IMR-90 (cell line): Measurements from ENCODE around the gene LIN37. TPM values are rescaled to one million over a fixed set of nuclear protein-coding genes. Genes with fewer than 3 reads are reported as not detected.

ENCODE experiments used
- ATAC-seq: fragments of 200-7000 bp; cut with Tn5 transposase; 2 replicates; pipeline ENCODE4 v1.9.1; 2020; ENCODE audit warnings: low read depth, mild to moderate bottlenecking, moderate library complexity
- BruUV-seq: library from RNA; stranded (reverse); fragments of 400-500 nt; replicated peaks from 2 replicates; lab custom pipeline; 2021; lab: Mats Ljungman, UMichigan
- CTCF ChIA-PET: fragments of 300-600 bp; formaldehyde crosslinking; extraction: SDS; loops from one replicate; lab custom pipeline; 2021; ENCODE audit warnings: antibody characterized with exemption; lab: Yijun Ruan, JAX
- POLR2A ChIA-PET: fragments of 300-600 bp; sonication (Branson Sonifier 250); formaldehyde crosslinking; loops from one replicate; lab custom pipeline; 2022; ENCODE audit warnings: antibody characterized with exemption; ENCODE audit not compliant: unreplicated experiment; lab: Charles Lee
- DNase-seq: peaks from one replicate; pipeline ENCODE4 v3.0.0; 2013
- H2AFZ ChIP-seq: replicated peaks from 2 replicates; pipeline ENCODE3; 2013; ENCODE audit warnings: low read length, mild to moderate bottlenecking; ENCODE audit not compliant: poor library complexity
- H2AK5ac ChIP-seq: 2 replicates; pipeline ENCODE4 v1.6.1; 2013; ENCODE audit warnings: low read depth, low read length, inconsistent platforms
- H2AK9ac ChIP-seq: replicated peaks from 2 replicates; pipeline ENCODE3; 2013; ENCODE audit warnings: mild to moderate bottlenecking, low read depth, low read length, moderate library complexity; ENCODE audit not compliant: poor library complexity
- H2BK120ac ChIP-seq: 2 replicates; pipeline ENCODE4 v1.6.1; 2013; ENCODE audit warnings: low read depth, low read length, inconsistent platforms
- H2BK15ac ChIP-seq: 3 replicates; pipeline ENCODE4 v1.6.1; 2013; ENCODE audit warnings: low read depth, low read length, inconsistent platforms
- H2BK20ac ChIP-seq: 2 replicates; pipeline ENCODE4 v1.6.1; 2013; ENCODE audit warnings: low read depth, mild to moderate bottlenecking, inconsistent platforms, low read length, moderate library complexity
- H2BK5ac ChIP-seq: 2 replicates; pipeline ENCODE4 v1.6.1; 2013; ENCODE audit warnings: mild to moderate bottlenecking, low read depth, low read length, inconsistent platforms; ENCODE audit not compliant: poor library complexity, severe bottlenecking
- H3K14ac ChIP-seq: replicated peaks from 2 replicates; pipeline ENCODE4 v1.6.1; 2013; ENCODE audit warnings: low read depth, low read length, inconsistent platforms
- H3K18ac ChIP-seq: 2 replicates; pipeline ENCODE4 v1.6.1; 2013; ENCODE audit warnings: low read depth, low read length, control low read depth
- H3K23ac ChIP-seq: 2 replicates; pipeline ENCODE4 v1.6.1; 2013; ENCODE audit warnings: low read depth, low read length, inconsistent platforms
- H3K27ac ChIP-seq: 2 replicates; pipeline ENCODE4 v1.5.1; 2013; ENCODE audit warnings: mild to moderate bottlenecking, control low read depth, low read length; ENCODE audit not compliant: insufficient read depth
- H3K27me3 ChIP-seq: 2 replicates; pipeline ENCODE4 v1.6.1; 2013; ENCODE audit warnings: low read length; ENCODE audit not compliant: control insufficient read depth, insufficient read depth
- H3K36me3 ChIP-seq: 2 replicates; pipeline ENCODE4 v1.6.1; 2013; ENCODE audit warnings: low read length, mixed read lengths; ENCODE audit not compliant: control insufficient read depth, insufficient read depth
- H3K4ac ChIP-seq: 2 replicates; pipeline ENCODE4 v1.6.1; 2013; ENCODE audit warnings: low read depth, low read length, inconsistent platforms
- H3K4me1 ChIP-seq: 2 replicates; pipeline ENCODE4 v1.6.1; 2013; ENCODE audit warnings: low read length, mixed read lengths; ENCODE audit not compliant: control insufficient read depth, insufficient read depth
- H3K4me2 ChIP-seq: 2 replicates; pipeline ENCODE4 v1.6.1; 2013; ENCODE audit warnings: low read depth, mild to moderate bottlenecking, control low read depth, low read length, moderate library complexity
- H3K4me3 ChIP-seq: 2 replicates; pipeline ENCODE4 v1.5.1; 2013; ENCODE audit warnings: low read depth, mild to moderate bottlenecking, control low read depth, low read length, moderate library complexity; ENCODE audit not compliant: insufficient read depth
- H3K56ac ChIP-seq: 2 replicates; pipeline ENCODE4 v1.6.1; 2013; ENCODE audit warnings: low read length, inconsistent platforms; ENCODE audit not compliant: insufficient read depth; ENCODE audit errors: extremely low read depth
- H3K79me1 ChIP-seq, 2 experiments: 2 replicates each; pipeline ENCODE4 v1.6.1; 2013; ENCODE audit warnings: low read length in 2 of 2, inconsistent platforms in 1 of 2, low read depth in 1 of 2
- H3K9ac ChIP-seq: 2 replicates; pipeline ENCODE4 v1.6.1; 2013; ENCODE audit warnings: low read depth, low read length, control low read depth
- H3K9me1 ChIP-seq: 2 replicates; pipeline ENCODE4 v1.6.1; 2013; ENCODE audit warnings: low read length, inconsistent platforms; ENCODE audit not compliant: insufficient read depth
- H3K9me3 ChIP-seq: 2 replicates; pipeline ENCODE4 v1.6.1; 2013; ENCODE audit warnings: low read length; ENCODE audit not compliant: control insufficient read depth, insufficient read depth
- H4K20me1 ChIP-seq: 2 replicates; pipeline ENCODE4 v1.6.1; 2013; ENCODE audit warnings: low read length, inconsistent platforms; ENCODE audit not compliant: insufficient read depth
- H4K5ac ChIP-seq: 2 replicates; pipeline ENCODE4 v1.6.1; 2013; ENCODE audit warnings: mild to moderate bottlenecking, low read depth, low read length, control low read depth
- H4K8ac ChIP-seq, 2 experiments: 2 replicates each; pipeline ENCODE4 v1.6.1; 2013; ENCODE audit warnings: low read depth in 2 of 2, low read length in 2 of 2, control low read depth in 1 of 2, inconsistent platforms in 1 of 2
- H4K91ac ChIP-seq: 2 replicates; pipeline ENCODE4 v1.6.1; 2013; ENCODE audit warnings: low read depth, low read length, inconsistent platforms; ENCODE audit not compliant: insufficient read depth
- CEBPB ChIP-seq: IDR thresholded peaks from 2 replicates; pipeline ENCODE4 v1.6.1; 2012; ENCODE audit warnings: low read depth, low read length, improper control_type of control experiment
- MAFK ChIP-seq: IDR thresholded peaks from 2 replicates; pipeline ENCODE4 v1.6.1; 2012; ENCODE audit warnings: low read depth, low read length, improper control_type of control experiment
- MAZ ChIP-seq: IDR thresholded peaks from 2 replicates; pipeline ENCODE4 v1.6.1; 2012; ENCODE audit warnings: low read depth, mild to moderate bottlenecking, low read length, improper control_type of control experiment, moderate library complexity, borderline replicate concordance
- MXI1 ChIP-seq: IDR thresholded peaks from 2 replicates; pipeline ENCODE4 v1.6.1; 2012; ENCODE audit warnings: low read depth, mild to moderate bottlenecking, low read length, moderate library complexity, borderline replicate concordance
- RAD21 ChIP-seq: IDR thresholded peaks from 2 replicates; pipeline ENCODE4 v1.6.1; 2012; ENCODE audit warnings: low read length, improper control_type of control experiment
- WGBS, 2 experiments: methylation state at CpG; one replicate each; pipeline versions ENCODE4 v1.1.5 to v1.1.7; 2013; ENCODE audit warnings: missing lambda C conversion rate in 2 of 2; ENCODE audit not compliant: insufficient read length in 1 of 2; ENCODE audit errors: extremely low coverage in 2 of 2; 5-methylcytosine and 5-hydroxymethylcytosine counted together
- dilution Hi-C: fragments of 300-500 bp; cut with HindIII; formaldehyde crosslinking; loops from one replicate; pipeline ENCODE4 v1.14.3; 2018; ENCODE audit warnings: low sequenced_read_pairs; ENCODE audit not compliant: unreplicated experiment
- in situ Hi-C: fragments of 300-500 bp; cut with MboI; formaldehyde crosslinking; loops from 3 replicates; pipeline ENCODE4 v1.14.3; 2019; ENCODE audit warnings: low sequenced_read_pairs, inconsistent platforms, mixed read lengths
- intact Hi-C: fragments of 100-400 bp; cut with micrococcal nuclease; formaldehyde crosslinking; loops from 2 replicates; pipeline ENCODE4 v1.10.0; 2022
- polyA plus RNA-seq, 3 experiments: library from polyadenylated mRNA; depleted of rRNA; stranded (reverse); fragments of >200 nt; gene quantifications; 2 replicates each; pipeline ENCODE4 v1.2.3, GENCODE V29; 2012; ENCODE audit warnings: low replicate concordance in 1 of 3
- total RNA-seq: library from RNA; depleted of rRNA; stranded (reverse); fragments of >200 nt; gene quantifications from 2 replicates; pipeline ENCODE4 v1.2.3, GENCODE V29; 2012

LIN37 gene
- total and polyA plus RNA-seq, 2 of the 4 experiments (the other 2 are of a cell fraction) = 12.7 to 23.1 TPM

GRCh38 chr19:35741203-35741515, 7.2 kb upstream of the LIN37 start:
- DNase-seq (no peak), ATAC-seq (no peak)
- peak overlapping the region; percentile 66 for H3K27ac ChIP-seq
- H3K18ac ChIP-seq = no peak overlapping the region
- H4K5ac ChIP-seq = no peak overlapping the region
- H3K27me3 ChIP-seq = no peaks in the 10 kb centered on the region
- H3K23ac ChIP-seq = no peak overlapping the region
- dilution Hi-C loops (no loop called here), intact Hi-C loops (no loop called here), in situ Hi-C loops (no loop called here)
- H4K91ac ChIP-seq = no peak overlapping the region
- H4K8ac ChIP-seq = peak overlapping the region; percentile 72 to 86; a peak in 2 of 4 replicates
- peak overlapping the region; percentile 39; the same call in 1 of the 2 replicates for H3K14ac ChIP-seq
- no peak overlapping the region for H2AK5ac ChIP-seq
- peak overlapping the region; percentile 61 for H3K4me3 ChIP-seq
- POLR2A ChIA-PET = interaction anchor here (0.9 kb wide), 1 partner anchor 18 kb away, joined by 3 read pairs; no protein-coding TSS in a partner anchor
- WGBS, 2 experiments = no CpG with 5 or more reads among the region's 12 CpGs
- BruUV-seq = no TSS peak
- CTCF ChIA-PET = interaction anchor here (1.2 kb wide), 1 partner anchor 11 kb away, joined by 5 read pairs; no protein-coding TSS in a partner anchor
- peak overlapping the region; percentile 62 for H3K9ac ChIP-seq
- no peaks in the 10 kb centered on the region; the same call in 1 of the 2 replicates for H4K20me1 ChIP-seq
- H2AFZ ChIP-seq = peak overlapping the region; percentile 93
- H2BK5ac ChIP-seq = peak overlapping the region; percentile 35
- no peak overlapping the region for H3K56ac ChIP-seq
- no peaks in the 10 kb centered on the region for H3K9me3 ChIP-seq
- 0 out of 2 replicates have a peak, but pooled peaks cover 3% of the 10 kb centered on the region for H3K4me1 ChIP-seq
- H2BK120ac ChIP-seq = no peak overlapping the region
- TF ChIP-seq CEBPB (no peak), MAFK (no peak), MXI1 (no peak), MAZ (no peak), RAD21 (no peak)
- H3K4me2 ChIP-seq = peak overlapping the region; percentile 98
- no peak overlapping the region for H2BK20ac ChIP-seq
- H2AK9ac ChIP-seq = no peak overlapping the region
- H2BK15ac ChIP-seq = no peak overlapping the region
- peaks cover 27% of the 10 kb centered on the region for H3K36me3 ChIP-seq
- H3K79me1 ChIP-seq = peaks cover 0 to 18% of the 10 kb centered on the region in 2 experiments; a peak in 2 of 4 replicates
- H3K9me1 ChIP-seq = peaks cover 5% of the 10 kb centered on the region; the same call in 1 of the 2 replicates
- peak overlapping the region; percentile 14; the same call in 1 of the 2 replicates for H3K4ac ChIP-seq
